Body of pancreas (tissue), 4 donors: ENCODE results near the gene OLA1.

Experiments
- POLR2A ChIP-seq, 3 donors: fragments of 450-650 bp; IDR thresholded peaks; one replicate each; pipeline ENCODE4 v1.6.1; 2016; ENCODE audit warnings: antibody characterized with exemption in 3 of 3, mild to moderate bottlenecking in 2 of 3
- TF ChIP-seq, protein P1 (sequence below), 7 experiments: fragments of 450-650 bp in 4 of 7; fragments of 200-600 bp in 3 of 7; sonication (generic) in 3 of 7; IDR thresholded peaks; one replicate each; pipeline ENCODE4 v1.5.1; 2016 to 2019; ENCODE audit warnings: antibody characterized with exemption in 7 of 7

DNA sequence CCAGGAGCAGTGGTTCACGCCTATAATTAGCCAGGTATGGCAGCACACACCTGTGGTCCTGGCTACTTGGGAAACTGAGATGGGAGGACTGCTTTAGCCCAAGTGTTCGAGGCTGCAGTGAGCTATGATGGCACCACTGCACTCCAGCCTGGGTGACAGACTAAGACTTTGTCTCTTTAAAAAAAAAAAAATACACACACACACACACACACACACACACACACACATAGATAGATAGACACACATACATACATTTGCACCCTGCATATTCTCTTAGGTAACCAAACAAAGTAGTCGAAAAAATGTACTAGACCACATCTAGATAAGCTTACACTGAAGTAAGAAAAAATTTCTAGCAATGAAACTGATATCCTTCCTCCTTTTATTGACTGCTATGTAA lies 86.8 kb downstream of the OLA1 start:
- TF ChIP-seq, protein P1, sequence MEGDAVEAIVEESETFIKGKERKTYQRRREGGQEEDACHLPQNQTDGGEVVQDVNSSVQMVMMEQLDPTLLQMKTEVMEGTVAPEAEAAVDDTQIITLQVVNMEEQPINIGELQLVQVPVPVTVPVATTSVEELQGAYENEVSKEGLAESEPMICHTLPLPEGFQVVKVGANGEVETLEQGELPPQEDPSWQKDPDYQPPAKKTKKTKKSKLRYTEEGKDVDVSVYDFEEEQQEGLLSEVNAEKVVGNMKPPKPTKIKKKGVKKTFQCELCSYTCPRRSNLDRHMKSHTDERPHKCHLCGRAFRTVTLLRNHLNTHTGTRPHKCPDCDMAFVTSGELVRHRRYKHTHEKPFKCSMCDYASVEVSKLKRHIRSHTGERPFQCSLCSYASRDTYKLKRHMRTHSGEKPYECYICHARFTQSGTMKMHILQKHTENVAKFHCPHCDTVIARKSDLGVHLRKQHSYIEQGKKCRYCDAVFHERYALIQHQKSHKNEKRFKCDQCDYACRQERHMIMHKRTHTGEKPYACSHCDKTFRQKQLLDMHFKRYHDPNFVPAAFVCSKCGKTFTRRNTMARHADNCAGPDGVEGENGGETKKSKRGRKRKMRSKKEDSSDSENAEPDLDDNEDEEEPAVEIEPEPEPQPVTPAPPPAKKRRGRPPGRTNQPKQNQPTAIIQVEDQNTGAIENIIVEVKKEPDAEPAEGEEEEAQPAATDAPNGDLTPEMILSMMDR (IDR thresholded peaks at IDR 0.05) = no peak
- no peak for TF ChIP-seq POLR2A (IDR thresholded peaks at IDR 0.05)
